AG09309 (cell line): ENCODE measurements around the gene SLX4.

Experiments
- DNase-seq: peaks from one replicate; pipeline ENCODE4 v3.0.0-alpha.2; 2010; ENCODE audit warnings: low read depth
- H3K4me3 ChIP-seq: 2 replicates; pipeline ENCODE4 v1.5.1; 2011; ENCODE audit warnings: mild to moderate bottlenecking, low read depth, low read length, moderate library complexity; ENCODE audit not compliant: control insufficient read depth
- CTCF ChIP-seq: IDR thresholded peaks from 2 replicates; pipeline ENCODE4 v1.5.1; 2011; ENCODE audit warnings: mild to moderate bottlenecking, low read depth, low read length, inconsistent platforms; ENCODE audit not compliant: insufficient read depth, control insufficient read depth; ENCODE audit errors: missing control alignments

The SLX4 gene

GRCh38 chr16:3589441-3589921, 21.9 kb downstream of the SLX4 start:
- TF ChIP-seq CTCF = no peak
- H3K4me3 ChIP-seq = no peak overlapping the region
- no peak for DNase-seq

- no peak for TF ChIP-seq CTCF
- DNase-seq = no peak
- H3K4me3 ChIP-seq = no peak overlapping the region
Observed at GRCh38 chr16:3589001-3589400, 22.4 kb downstream of the SLX4 start.

- no peak overlapping the region for H3K4me3 ChIP-seq
- no peak for DNase-seq
- TF ChIP-seq CTCF = no peak
Observed at GRCh38 chr16:3587547-3588110, 23.8 kb downstream of the SLX4 start.

- H3K4me3 ChIP-seq = no peak overlapping the region
- DNase-seq = no peak
- TF ChIP-seq CTCF = no peak
Observed at GRCh38 chr16:3584412-3584811, 27.0 kb downstream of the SLX4 start.

- TF ChIP-seq CTCF = no peak
- no peak for DNase-seq
- no peak overlapping the region for H3K4me3 ChIP-seq
Observed at GRCh38 chr16:3583303-3584038, 27.9 kb downstream of the SLX4 start.

DNA sequence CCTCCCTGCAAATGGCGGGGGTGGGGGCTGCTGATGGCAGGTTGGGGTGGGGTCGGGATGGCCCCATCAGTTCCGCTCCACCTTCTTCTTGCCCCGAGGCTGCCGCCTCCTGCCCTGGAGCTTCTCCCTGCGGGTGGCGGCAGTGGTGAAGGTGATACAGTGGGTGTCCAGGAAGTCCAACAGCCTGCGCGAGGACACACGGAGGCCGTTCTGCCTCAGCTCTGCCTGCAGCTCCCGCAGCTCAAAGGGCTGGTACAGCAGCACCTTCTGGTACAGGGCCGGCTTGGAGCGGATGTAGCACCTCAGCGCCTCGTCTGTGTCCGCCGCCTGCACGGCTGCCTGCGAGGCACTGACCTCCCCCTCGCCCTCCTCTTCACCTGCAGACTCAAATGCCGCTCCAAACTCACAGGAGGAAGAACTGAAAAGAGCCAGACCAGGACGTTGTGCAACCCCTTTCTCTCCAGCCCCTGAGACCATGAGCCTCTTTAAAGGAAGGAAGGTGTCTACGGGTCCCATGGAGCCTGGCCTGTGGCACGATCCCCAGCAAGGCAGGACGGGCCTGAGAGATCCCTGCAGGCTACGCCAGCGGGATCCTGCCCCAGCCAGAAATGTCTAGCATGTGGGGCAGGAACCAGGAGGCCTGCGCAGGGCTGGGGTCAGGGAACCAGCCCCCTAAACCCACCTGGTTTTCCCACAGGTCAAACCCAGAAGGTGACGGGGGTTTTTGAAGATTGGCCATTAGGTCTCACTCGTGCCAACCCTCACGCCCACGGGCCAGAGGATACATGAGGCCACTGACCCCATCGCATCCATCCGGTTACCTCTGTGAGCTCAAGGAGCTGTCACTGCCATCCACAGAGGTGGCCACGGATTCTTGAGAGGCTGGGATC, 28.9 kb downstream of the SLX4 start:
- no peak for TF ChIP-seq CTCF
- no peak for DNase-seq
- H3K4me3 ChIP-seq = no peak overlapping the region
